Measurements from ENCODE around the gene ARSJ.

ARSJ gene

GRCh38 chr4:114025176-114025777 is 45.8 kb upstream of the ARSJ start:
- Histone ChIP-seq H4K8ac (ENCODE audit: low read length) (no peak overlapping the region), H3K79me1 (replicated peaks; ENCODE audit: low read length, poor library complexity, severe bottlenecking) (no peaks in the 10 kb centered on the region), H2BK5ac (ENCODE audit: low read depth, low read length, poor library complexity, severe bottlenecking) (no peak overlapping the region), H4K91ac (ENCODE audit: low read length) (no peak overlapping the region), H3K14ac (ENCODE audit: low read length in 2 of 2) (no peak overlapping the region), H3K36me3 (ENCODE audit: control insufficient read depth in 1 of 2, insufficient read depth in 2 of 2, low read depth in 1 of 2, low read length in 2 of 2) (no peaks in the 10 kb centered on the region), H3K4me1 (ENCODE audit: control insufficient read depth, insufficient read depth, low read depth, low read length) (no peaks in the 10 kb centered on the region), H3K23ac (ENCODE audit: low read length in 2 of 2) (no peak overlapping the region), H3K4me3 (ENCODE audit: insufficient read depth in 1 of 2, low read depth in 1 of 2, low read length in 2 of 2) (no peak overlapping the region), H2BK15ac (ENCODE audit: low read depth, poor library complexity, severe bottlenecking) (no peak overlapping the region), H2BK120ac (ENCODE audit: low read depth, low read length) (no peak overlapping the region), H3K27me3 (ENCODE audit: control insufficient read depth in 1 of 2, insufficient read depth in 1 of 2, low read length in 2 of 2) (no peaks in the 10 kb centered on the region), H3K4ac (ENCODE audit: low read depth in 1 of 2, low read length in 2 of 2) (no peak overlapping the region), H3K9ac (ENCODE audit: low read length) (no peak overlapping the region), H3K27ac (ENCODE audit: low read length, poor library complexity, severe bottlenecking) (no peak overlapping the region), H2AK5ac (ENCODE audit: low read length, severe bottlenecking) (no peak overlapping the region), H2AFZ (ENCODE audit: low read depth, low read length) (no peak overlapping the region), H3K4me2 (ENCODE audit: low read length, poor library complexity, severe bottlenecking) (no peak overlapping the region), H3K9me3 (ENCODE audit: control insufficient read depth, low read length) (no peaks in the 10 kb centered on the region), H3K18ac (ENCODE audit: low read depth in 1 of 2, low read length in 2 of 2) (no peak overlapping the region), H2BK12ac (ENCODE audit: low read length in 2 of 2) (no peak overlapping the region)
- 83% methylated on average over 4 of the region's 5 CpGs for WGBS
- DNase-seq: no peak

GRCh38 chr4:114021451-114021850 is 42.0 kb upstream of the ARSJ start:
- no peak overlapping the region for H3K4ac ChIP-seq (ENCODE audit: low read depth in 1 of 2, low read length in 2 of 2)
- H2AFZ ChIP-seq (ENCODE audit: low read depth, low read length): no peak overlapping the region
- no peak overlapping the region for H4K91ac ChIP-seq (ENCODE audit: low read length)
- no peak overlapping the region for H3K23ac ChIP-seq (ENCODE audit: low read length in 2 of 2)
- H4K8ac ChIP-seq (ENCODE audit: low read length): no peak overlapping the region
- no peak overlapping the region for H2BK5ac ChIP-seq (ENCODE audit: low read depth, low read length, poor library complexity, severe bottlenecking)
- H3K4me2 ChIP-seq (ENCODE audit: low read length, poor library complexity, severe bottlenecking): no peak overlapping the region
- no peak overlapping the region for H3K9ac ChIP-seq (ENCODE audit: low read length)
- WGBS: 98% methylated on average over 3 of the region's 3 CpGs
- H2BK15ac ChIP-seq (ENCODE audit: low read depth, poor library complexity, severe bottlenecking): no peak overlapping the region
- no peak overlapping the region for H2BK120ac ChIP-seq (ENCODE audit: low read depth, low read length)
- no peak overlapping the region for H2BK12ac ChIP-seq (ENCODE audit: low read length in 2 of 2)
- no peak overlapping the region for H3K4me3 ChIP-seq (ENCODE audit: insufficient read depth in 1 of 2, low read depth in 1 of 2, low read length in 2 of 2)
- H3K79me1 ChIP-seq (replicated peaks; ENCODE audit: low read length, poor library complexity, severe bottlenecking): no peaks in the 10 kb centered on the region
- no peak for DNase-seq
- no peak overlapping the region for H3K14ac ChIP-seq (ENCODE audit: low read length in 2 of 2)
- H3K36me3 ChIP-seq (ENCODE audit: control insufficient read depth in 1 of 2, insufficient read depth in 2 of 2, low read depth in 1 of 2, low read length in 2 of 2): no peaks in the 10 kb centered on the region
- H3K18ac ChIP-seq (ENCODE audit: low read depth in 1 of 2, low read length in 2 of 2): no peak overlapping the region
- no peaks in the 10 kb centered on the region for H3K4me1 ChIP-seq (ENCODE audit: control insufficient read depth, insufficient read depth, low read depth, low read length)
- no peak overlapping the region for H3K27ac ChIP-seq (ENCODE audit: low read length, poor library complexity, severe bottlenecking)
- no peaks in the 10 kb centered on the region for H3K27me3 ChIP-seq (ENCODE audit: control insufficient read depth in 1 of 2, insufficient read depth in 1 of 2, low read length in 2 of 2)
- no peak overlapping the region for H2AK5ac ChIP-seq (ENCODE audit: low read length, severe bottlenecking)
- no peaks in the 10 kb centered on the region for H3K9me3 ChIP-seq (ENCODE audit: control insufficient read depth, low read length)

- H3K23ac ChIP-seq (ENCODE audit: low read length in 2 of 2): no peak overlapping the region
- no peak overlapping the region for H4K91ac ChIP-seq (ENCODE audit: low read length)
- no peak overlapping the region for H2BK120ac ChIP-seq (ENCODE audit: low read depth, low read length)
- H3K4ac ChIP-seq (ENCODE audit: low read depth in 1 of 2, low read length in 2 of 2): no peak overlapping the region
- no peak overlapping the region for H2AK5ac ChIP-seq (ENCODE audit: low read length, severe bottlenecking)
- no peaks in the 10 kb centered on the region for H3K27me3 ChIP-seq (ENCODE audit: control insufficient read depth in 1 of 2, insufficient read depth in 1 of 2, low read length in 2 of 2)
- H3K9me3 ChIP-seq (ENCODE audit: control insufficient read depth, low read length): no peaks in the 10 kb centered on the region
- H3K9ac ChIP-seq (ENCODE audit: low read length): no peak overlapping the region
- H3K36me3 ChIP-seq (ENCODE audit: control insufficient read depth in 1 of 2, insufficient read depth in 2 of 2, low read depth in 1 of 2, low read length in 2 of 2): no peaks in the 10 kb centered on the region
- H3K4me2 ChIP-seq (ENCODE audit: low read length, poor library complexity, severe bottlenecking): no peak overlapping the region
- H4K8ac ChIP-seq (ENCODE audit: low read length): no peak overlapping the region
- H3K79me1 ChIP-seq (replicated peaks; ENCODE audit: low read length, poor library complexity, severe bottlenecking): no peaks in the 10 kb centered on the region
- no peaks in the 10 kb centered on the region for H3K4me1 ChIP-seq (ENCODE audit: control insufficient read depth, insufficient read depth, low read depth, low read length)
- H2BK15ac ChIP-seq (ENCODE audit: low read depth, poor library complexity, severe bottlenecking): no peak overlapping the region
- no peak overlapping the region for H2BK12ac ChIP-seq (ENCODE audit: low read length in 2 of 2)
- no peak overlapping the region for H3K27ac ChIP-seq (ENCODE audit: low read length, poor library complexity, severe bottlenecking)
- no peak overlapping the region for H3K18ac ChIP-seq (ENCODE audit: low read depth in 1 of 2, low read length in 2 of 2)
- no peak for DNase-seq
- no peak overlapping the region for H2BK5ac ChIP-seq (ENCODE audit: low read depth, low read length, poor library complexity, severe bottlenecking)
- H3K14ac ChIP-seq (ENCODE audit: low read length in 2 of 2): no peak overlapping the region
- no peak overlapping the region for H3K4me3 ChIP-seq (ENCODE audit: insufficient read depth in 1 of 2, low read depth in 1 of 2, low read length in 2 of 2)
- H2AFZ ChIP-seq (ENCODE audit: low read depth, low read length): no peak overlapping the region
- WGBS: 100% methylated on average over 1 of the region's 1 CpG
These were observed 40.5 kb upstream of the ARSJ start for GRCh38 chr4:114019969-114020358.

GRCh38 chr4:114019276-114019968 is 40.0 kb upstream of the ARSJ start:
- H3K27ac ChIP-seq (ENCODE audit: low read length, poor library complexity, severe bottlenecking): no peak overlapping the region
- H3K23ac ChIP-seq (ENCODE audit: low read length in 2 of 2): no peak overlapping the region
- no peak overlapping the region for H3K18ac ChIP-seq (ENCODE audit: low read depth in 1 of 2, low read length in 2 of 2)
- no peaks in the 10 kb centered on the region for H3K4me1 ChIP-seq (ENCODE audit: control insufficient read depth, insufficient read depth, low read depth, low read length)
- H3K27me3 ChIP-seq (ENCODE audit: control insufficient read depth in 1 of 2, insufficient read depth in 1 of 2, low read length in 2 of 2): no peaks in the 10 kb centered on the region
- no peak for DNase-seq
- no peak overlapping the region for H2BK5ac ChIP-seq (ENCODE audit: low read depth, low read length, poor library complexity, severe bottlenecking)
- H3K4ac ChIP-seq (ENCODE audit: low read depth in 1 of 2, low read length in 2 of 2): no peak overlapping the region
- H4K8ac ChIP-seq (ENCODE audit: low read length): no peak overlapping the region
- no peaks in the 10 kb centered on the region for H3K9me3 ChIP-seq (ENCODE audit: control insufficient read depth, low read length)
- no peak overlapping the region for H2AFZ ChIP-seq (ENCODE audit: low read depth, low read length)
- no peaks in the 10 kb centered on the region for H3K79me1 ChIP-seq (replicated peaks; ENCODE audit: low read length, poor library complexity, severe bottlenecking)
- H3K36me3 ChIP-seq (ENCODE audit: control insufficient read depth in 1 of 2, insufficient read depth in 2 of 2, low read depth in 1 of 2, low read length in 2 of 2): no peaks in the 10 kb centered on the region
- no peak overlapping the region for H3K4me3 ChIP-seq (ENCODE audit: insufficient read depth in 1 of 2, low read depth in 1 of 2, low read length in 2 of 2)
- WGBS: no CpG with 5 or more reads among the region's 2 CpGs
- H2BK15ac ChIP-seq (ENCODE audit: low read depth, poor library complexity, severe bottlenecking): no peak overlapping the region
- H2AK5ac ChIP-seq (ENCODE audit: low read length, severe bottlenecking): no peak overlapping the region
- H3K14ac ChIP-seq (ENCODE audit: low read length in 2 of 2): no peak overlapping the region
- no peak overlapping the region for H2BK12ac ChIP-seq (ENCODE audit: low read length in 2 of 2)
- no peak overlapping the region for H4K91ac ChIP-seq (ENCODE audit: low read length)
- H2BK120ac ChIP-seq (ENCODE audit: low read depth, low read length): no peak overlapping the region
- H3K4me2 ChIP-seq (ENCODE audit: low read length, poor library complexity, severe bottlenecking): no peak overlapping the region
- peak overlapping the region; percentile 23 for H3K9ac ChIP-seq (ENCODE audit: low read length)
